Activated T-cell treated with anti-CD3 and anti-CD28 coated beads, Interleukin-2, amount 50 U/mL, for 48 hours (primary cell): ENCODE data around the gene SPA17.

ENCODE experiments used
- DNase-seq, 2 experiments: peaks; one replicate each; pipeline ENCODE4 v3.0.0-alpha.2; 2020

SPA17 gene

DNA sequence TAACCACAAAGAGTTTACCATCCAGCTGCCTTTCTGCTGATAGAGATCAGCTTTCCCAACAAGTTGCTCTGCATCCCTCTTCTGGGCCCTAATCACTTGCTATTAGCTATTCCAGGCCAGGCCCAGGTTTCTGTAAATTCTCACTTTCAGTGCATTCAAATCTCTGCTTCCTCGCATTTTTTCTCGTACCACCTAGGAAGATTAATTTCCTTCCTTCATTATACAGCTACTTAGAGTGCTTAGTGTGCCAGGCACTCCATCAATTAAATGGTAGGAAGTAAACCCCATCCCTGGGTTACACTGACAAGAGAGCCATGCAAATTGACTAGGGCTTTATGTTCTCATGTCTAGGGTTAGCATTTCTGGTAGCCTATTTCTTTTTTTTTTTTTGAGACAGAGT is 9.8 kb upstream of the SPA17 start:
- DNase-seq, result no peak

DNA sequence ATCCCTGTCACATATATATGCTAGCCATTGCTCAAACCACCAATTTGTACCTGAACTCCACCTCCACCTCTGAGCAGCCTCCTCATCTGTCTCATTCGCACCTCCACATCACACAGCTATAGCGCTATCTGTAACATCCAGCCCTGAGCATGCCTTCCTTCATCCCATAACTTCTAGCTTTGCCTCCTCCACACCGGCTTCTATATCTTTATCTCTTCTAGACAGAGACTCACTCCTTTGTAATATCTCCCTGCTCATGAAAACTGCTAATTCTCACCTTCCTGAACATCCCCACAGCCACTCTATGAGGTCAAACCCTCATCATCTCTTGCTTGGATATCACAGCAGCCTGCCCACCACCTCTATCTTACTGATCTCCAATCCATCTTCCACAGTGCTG is 6.1 kb upstream of the SPA17 start:
- DNase-seq, result no peak

DNA sequence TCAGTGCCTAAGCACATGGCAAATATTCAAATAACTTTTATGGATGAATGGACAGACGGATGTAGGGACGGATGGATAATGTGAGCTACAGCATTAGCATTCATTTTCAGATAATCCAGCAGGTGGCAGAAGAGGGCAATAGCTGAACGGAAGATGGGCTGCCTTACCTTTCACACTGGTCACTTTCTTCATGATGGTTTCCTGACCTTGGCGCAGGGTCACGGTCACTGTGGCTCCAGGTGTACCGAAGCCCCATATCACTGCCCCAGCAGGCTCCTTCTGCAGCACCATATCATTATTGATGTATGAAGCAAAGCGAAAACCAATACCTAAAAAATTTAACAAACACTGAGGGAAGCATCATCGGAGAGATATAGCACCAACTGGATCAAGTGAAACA is 4.5 kb upstream of the SPA17 start:
- DNase-seq, result peak; percentile 33 to 37

DNA sequence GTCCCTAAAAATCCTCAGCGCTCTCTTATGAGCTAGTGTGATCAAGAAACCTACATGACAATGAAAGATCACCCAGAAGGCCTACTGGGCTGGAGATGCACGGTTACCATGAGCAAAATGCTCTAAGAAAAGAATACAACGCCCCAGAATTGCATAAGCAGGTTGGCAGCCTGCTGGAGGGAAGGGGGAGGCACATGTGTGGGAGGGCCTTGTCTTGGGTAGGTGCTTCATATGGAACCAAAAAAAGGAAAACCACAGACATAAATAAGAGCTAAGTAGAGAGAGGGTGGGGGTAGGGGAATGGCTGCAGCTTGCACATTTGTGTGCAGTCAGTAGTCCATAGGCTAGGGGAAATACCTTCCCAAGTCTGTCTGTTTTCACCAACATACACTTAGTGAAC is 3.0 kb upstream of the SPA17 start:
- peak in 1 of 2 experiments; percentile 33 for DNase-seq

DNA sequence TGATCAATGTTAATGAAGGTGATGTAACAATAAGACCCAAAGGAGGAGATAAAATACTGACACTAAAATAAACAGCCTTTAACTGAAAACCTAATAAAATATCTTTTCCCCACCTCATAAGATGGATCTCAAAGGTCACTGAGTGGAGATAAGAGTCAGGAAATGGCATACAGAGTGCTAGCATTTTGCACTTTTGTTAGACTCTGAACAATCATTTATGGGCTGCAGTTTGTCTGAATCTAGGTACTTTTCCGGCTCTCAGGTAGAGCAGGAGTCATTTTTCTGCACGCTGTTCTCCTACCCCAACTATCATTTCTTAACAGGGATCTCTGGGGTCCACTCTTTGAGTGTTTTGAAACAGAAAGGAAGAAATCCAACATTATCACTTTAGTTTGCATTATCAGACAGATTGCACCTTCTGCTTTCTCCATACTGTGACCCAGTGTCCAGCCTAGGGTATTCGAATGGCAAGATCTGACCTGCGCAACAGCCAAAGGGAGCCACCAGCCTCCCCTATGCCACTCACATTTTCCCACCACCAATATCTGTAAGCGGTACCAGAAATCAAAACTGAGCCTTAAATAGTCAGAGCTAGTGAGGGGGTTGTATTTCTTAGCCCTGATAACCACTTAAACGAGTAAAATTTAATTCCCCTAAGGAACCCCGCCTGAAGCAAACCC is 1.0 kb upstream of the SPA17 start:
- no peak for DNase-seq

DNA sequence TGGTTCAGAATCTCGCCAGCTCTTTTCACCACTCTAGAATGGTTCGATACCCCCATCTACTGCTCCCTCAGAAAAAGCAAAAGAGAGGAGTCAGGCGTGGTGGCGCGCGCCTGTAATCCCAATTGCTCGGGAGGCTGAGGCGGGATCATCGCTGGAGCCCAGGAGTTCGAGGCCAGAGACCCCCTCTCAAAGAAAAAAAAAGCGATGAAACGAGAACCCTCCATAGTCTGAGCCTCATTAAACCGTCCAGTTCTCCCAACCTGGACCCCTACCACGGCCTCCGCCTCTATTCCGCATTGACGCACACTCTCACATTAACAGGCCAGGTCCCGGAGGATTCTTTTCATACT is 439 bp downstream of the SPA17 start:
- no peak for DNase-seq

DNA sequence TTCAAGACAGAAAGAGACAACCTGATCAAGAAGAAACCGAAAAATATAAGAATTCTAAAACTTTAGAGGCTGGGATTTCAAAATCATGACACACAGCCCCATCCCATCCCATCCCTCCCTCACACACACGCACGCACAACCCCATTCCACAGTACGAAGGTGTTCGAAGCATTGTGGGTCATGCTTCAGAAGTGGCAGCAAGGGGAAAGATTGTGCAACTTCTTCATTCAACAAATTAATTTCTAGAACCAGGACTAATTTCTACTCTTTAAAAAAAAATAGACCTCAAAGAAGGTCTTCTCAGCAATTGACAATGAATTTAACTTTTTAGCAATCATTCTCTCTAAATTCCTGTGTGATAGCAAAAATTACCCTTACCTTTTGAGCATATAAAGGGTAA is 867 bp downstream of the SPA17 start:
- DNase-seq, result no peak

DNA sequence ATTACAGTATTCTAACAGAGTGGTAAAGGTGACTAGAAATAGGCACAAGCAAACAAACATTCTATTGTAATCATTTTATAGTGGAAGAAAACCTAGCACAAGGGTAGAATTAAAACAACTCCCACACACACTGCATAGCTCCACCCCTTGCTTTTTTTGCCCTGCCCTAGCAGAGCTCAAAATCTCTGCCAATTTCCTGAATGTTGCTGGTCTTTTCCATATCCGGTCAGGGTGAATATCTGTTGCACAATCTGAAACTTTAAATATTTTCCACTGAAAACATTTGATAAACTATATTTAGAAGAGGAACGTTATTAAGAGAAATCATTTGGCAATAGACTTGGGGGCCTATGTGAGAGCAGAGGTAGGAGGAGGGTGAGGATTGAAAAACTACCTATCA is 2.7 kb downstream of the SPA17 start:
- DNase-seq, result no peak

DNA sequence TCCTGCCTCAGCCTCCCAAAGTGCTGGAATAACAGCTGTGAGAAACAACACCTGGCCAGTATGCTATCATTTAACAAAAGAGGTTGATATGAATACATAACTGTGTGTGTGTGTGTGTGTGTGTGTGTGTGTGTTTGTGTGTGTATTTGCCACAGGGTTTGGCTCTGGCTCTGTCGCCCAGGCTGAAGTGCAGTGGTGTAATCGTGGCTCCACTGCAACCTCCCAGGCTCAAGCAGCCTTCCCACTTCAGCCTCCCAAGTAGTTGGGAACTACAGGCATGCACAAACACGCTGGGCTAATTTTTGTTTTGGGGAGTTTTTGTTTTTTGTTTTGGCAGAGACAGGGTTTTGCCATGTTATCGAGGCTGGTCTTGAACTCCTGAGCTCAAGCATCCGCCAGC is 4.7 kb downstream of the SPA17 start:
- DNase-seq, result no peak

DNA sequence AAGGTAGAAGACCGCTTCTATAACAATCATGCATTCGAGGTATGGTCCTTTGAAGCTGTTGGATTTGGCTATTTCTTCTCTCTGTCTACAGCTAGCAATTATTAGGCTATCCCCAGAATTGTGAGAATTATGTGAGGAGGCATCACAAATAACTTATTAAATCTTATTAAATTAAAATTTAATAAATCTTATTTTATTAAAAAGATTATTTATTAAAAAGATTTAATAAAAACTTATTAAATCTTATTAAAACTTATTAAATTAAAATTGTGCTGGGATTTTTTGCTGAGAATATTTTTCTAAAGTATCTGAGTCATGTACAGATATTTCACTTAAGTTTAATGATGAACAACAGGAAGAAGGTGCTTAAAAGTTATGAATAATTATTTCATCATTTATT is 7.7 kb downstream of the SPA17 start:
- DNase-seq, result no peak

DNA sequence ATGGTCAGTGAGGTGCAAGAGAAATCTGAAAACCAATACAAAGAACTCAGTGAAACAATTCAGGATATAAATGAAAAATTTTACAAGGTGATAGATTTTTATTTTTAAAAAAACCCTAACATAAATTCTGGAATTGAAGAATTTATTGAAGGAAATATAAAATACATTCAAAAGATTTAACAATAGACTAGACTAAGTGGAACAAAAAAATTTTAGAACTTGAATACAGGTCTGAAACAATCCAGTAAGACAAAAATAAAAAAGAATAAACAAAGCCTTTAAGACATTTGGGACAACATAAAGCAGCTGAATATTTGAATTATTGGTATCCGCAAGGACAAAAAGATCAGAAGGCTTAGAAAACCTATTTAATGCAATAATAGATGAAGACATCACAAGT is 8.7 kb downstream of the SPA17 start:
- no peak for DNase-seq

DNA sequence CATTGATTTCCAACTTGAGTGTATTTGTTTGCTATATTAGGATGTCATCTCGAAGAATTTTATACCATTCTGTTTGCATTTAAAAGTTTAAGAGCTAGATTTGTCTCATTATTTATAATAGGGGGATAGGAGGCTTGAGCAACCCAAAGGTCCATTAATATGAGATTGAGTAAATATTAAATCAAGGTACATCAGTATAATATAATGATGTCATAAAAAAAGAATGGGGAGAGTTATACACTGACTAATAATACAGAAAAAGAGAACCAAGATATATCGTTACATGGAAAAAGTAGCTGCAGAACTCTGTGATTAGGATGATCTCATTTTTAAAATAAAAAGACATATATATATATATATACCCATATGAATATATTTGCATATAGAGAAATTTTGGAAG is 19.4 kb downstream of the SPA17 start:
- no peak for DNase-seq

DNA sequence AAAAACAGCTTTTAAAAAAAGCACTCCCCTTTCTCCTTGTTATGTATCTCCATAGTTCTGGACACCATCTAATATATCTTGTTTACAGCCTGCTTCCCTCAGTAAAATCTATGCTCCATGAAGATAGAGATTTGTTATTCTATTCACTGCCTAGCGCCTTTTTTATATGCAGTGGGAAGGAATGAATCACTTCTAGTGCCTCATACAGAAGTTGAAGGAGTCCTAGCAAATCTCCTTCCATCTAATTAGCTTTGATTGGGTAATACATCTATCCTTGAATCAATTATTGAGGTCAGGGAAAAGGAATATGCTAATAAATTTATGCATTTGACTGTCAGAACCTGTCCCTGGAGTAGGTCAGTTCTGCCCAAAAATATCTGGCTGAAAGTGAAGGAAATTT is 25.8 kb downstream of the SPA17 start:
- no peak for DNase-seq

DNA sequence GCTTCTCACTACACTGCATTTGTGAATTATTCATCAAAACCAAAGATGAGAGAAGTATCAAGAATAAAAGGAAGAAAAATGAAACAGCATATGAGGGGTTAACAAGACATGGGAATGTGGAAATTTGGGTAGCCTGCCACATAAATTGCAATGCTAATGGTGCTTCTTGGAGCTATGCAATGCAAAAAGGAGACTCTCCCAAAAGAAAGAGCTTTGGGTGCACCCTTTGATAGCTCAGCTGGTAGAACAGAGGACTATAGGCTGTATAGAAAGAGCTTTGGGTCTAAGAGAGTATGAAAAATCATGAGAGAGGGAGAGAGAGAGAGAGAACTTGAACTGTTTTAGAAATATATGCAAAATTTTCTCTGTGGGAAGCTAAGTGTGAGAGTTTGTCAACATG is 26.3 kb downstream of the SPA17 start:
- no peak for DNase-seq

DNA sequence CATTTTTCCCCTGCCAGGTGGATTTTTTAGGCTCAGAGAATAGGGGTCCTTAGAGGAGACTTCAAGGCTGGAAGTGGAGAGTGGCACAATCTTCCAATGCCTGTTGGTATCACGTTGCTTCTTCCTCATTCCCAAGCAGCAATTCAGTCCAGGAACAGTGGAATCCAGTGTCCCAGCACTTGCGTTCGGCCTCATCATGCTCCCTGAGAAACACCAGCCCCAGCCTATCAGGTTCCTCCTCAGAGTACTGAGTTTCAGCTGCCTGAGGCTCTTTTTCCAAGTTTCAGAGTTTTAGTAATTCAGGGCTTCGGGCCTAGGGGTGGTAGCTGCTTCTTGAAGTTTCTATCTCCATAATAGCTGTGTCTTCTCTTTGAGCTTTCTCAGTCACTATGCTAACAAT is 34.1 kb downstream of the SPA17 start:
- DNase-seq, result no peak

DNA sequence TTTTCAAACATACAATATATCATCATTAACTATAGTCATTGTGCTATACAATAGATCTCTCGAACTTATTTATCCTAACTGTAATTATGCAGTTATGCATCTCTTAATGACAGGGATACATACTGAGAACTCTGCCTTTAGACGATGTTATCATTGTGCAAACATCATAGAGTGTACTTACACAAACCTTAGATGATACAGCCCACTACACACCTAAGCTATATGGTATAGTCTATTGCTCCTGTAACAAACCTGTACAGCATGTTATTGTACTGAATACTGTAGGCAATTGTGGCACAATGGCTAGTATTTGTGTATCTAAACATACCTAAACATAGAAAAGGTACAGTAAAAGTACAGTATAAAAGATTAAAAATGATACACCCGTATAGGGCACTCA is 38.7 kb downstream of the SPA17 start:
- DNase-seq, result no peak

DNA sequence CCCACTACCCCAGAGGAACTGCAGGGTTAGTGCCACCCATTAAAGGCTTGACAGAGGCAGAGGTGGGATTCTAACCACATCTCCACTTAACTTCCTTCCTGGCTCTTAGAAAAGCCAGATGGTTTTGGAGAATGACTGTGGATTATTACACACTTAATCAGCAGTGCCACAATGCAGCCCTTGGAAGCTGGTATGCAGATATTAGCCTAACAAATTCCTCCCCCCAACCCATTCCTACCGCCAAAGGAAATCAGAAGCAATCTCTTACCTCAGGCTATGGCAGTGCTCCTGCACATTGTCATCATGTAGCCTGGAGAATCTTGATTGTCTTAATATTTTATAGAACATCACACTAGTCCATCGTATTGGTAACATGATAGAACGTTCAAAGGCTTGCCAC is 42.9 kb downstream of the SPA17 start:
- DNase-seq, result no peak

DNA sequence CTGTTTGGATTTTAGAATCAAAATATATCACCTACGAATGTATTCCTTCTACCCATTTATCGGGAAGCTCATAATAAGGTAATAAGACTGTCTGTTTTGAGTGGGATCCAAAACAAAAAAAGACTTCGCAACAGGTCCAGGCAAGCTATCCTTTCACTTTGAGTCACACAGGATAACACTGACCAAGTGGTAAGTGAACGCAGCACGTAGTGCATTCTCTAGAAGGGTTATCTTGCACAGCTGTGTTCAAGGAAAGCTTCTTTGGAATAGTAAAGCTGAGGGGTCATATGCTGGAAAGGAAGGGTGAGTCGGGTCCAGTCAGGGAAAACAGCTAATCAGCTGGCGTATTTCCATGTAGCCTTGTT is 43.7 kb downstream of the SPA17 start:
- DNase-seq, result no peak

DNA sequence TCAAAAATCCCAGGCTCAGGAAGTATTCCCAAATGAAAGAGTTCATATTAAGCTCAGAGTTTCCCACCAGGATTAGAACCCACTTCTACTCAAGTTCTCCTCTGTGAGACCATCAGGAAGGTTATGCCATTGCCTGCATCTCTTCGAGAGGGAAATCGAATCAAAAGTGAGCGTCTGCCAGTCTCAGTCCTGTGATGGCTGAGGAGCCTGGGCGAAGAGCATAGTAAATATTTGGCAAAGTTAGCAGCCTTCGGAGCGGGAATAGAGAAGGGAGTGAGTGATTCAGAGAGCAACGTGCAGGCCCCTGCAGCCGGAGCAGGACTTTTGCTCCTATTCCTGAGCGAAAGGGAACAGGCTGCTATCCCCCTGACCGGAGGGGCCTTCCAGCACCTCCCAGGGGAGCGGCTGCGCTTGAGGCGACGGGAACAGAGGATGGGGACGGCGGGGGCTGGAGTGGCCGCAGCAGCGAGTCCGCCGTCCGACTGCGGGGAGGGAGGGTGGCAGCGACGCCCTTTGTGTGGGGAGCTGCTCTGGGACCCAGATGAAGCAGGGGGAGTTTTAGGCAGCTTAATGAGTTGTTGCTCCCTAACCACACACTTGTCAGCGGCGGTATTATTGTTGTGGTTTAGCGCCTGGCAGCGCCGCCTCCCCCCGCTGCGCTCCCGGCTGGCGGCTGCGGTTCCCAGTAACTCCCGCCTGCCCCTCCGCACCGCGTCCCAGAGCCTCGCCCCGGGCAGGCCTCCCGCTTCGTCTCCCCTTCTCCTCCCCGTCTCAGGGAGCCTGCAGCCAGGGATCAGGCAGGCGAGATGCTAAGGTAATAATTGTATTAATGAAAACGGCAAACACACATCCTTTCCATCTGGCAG is 44.3 kb downstream of the SPA17 start:
- peak in 1 of 2 experiments; percentile 30 for DNase-seq

DNA sequence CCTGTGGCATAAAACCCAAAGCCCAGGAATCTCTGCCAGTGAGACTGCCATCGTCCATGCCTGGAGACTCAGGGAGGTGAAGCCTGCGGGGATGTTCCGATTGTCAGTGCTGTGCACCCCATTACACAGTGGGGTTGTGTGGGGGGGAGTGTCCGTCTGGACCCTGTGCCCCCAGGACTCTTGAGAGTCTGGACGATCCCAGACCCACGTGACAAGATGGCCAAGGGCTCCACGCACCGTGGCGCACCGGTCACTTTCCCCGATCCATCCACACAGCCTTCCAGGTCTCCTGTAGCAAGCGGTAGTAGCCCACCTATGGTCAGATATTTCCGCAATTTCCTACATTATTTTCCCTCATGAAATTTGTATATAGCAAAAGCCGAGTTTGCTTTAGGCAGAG is 45.1 kb downstream of the SPA17 start:
- no peak for DNase-seq

DNA sequence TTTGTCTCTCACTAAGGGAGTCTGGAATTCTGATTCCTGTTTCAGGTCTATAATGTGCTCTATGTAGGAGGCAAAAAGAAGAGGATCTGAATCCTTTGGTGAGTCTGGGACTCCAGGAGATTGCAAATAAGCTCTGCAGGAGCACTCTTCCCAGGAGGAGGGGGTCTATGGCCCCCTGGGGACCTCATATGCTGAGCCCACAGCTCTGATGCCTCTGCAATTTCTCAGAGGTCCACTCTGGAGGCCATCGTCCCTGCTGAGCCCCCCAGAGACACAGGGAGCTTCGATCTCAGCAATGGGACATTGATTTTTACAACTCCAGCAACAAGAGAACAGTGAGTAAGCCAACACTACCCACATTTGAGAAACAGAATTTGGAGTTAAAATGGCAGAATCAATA is 45.8 kb downstream of the SPA17 start:
- DNase-seq, result no peak

DNA sequence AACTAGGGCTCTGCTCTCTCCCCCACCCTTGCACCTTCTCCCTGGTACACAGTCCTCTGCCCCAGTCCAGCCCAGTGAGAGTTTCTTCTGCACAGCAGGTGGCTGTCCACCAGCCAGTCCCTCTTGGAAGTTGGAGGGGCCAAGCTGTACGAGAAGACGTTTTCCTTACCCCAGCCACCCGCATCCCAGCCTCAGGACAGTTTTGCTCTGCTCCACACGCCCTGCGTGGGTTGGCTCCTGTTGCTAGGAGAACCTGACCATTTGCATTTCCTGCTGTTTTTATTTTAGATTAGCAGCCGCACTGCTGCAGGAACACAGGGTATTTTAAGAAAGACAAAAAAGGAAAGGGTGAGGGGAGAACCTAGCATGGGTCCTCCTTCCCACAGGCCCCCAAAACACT is 48.5 kb downstream of the SPA17 start:
- no peak for DNase-seq

DNA sequence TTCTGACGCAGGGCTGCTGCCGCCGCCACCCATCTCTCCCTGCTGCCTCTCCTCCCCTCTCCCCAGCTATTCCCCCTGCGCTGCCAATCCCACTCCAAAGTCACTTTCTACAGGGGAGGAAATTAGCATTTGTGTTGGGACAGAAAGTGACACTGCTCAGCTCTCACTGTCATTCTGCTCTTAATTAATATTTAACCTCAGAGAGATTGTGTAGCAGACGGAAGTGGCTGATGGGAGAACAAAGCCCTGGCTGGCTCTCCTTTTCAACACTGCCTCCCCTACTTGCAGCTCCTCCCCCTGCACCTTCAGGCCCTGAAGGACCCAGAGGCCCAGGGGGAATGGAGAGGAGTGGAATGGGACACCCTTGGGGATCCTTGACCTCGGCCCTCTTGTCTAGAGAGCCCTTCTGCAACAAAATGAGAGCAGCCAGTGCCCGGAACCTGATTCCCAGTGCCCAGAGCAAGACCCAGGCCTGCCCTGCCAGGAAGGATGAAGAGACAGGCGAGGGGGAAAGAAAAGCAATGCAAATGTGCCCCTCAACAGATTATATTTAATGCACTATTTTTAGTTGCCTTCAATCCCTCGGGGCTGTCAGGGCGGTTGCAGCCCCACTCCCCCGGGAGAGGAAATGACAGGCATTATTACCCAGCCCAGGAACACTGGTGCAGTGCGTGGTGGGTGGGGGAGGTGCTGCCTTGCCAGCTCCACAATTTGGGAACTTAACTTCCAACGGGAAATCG is 51.4 kb downstream of the SPA17 start:
- DNase-seq, result no peak

DNA sequence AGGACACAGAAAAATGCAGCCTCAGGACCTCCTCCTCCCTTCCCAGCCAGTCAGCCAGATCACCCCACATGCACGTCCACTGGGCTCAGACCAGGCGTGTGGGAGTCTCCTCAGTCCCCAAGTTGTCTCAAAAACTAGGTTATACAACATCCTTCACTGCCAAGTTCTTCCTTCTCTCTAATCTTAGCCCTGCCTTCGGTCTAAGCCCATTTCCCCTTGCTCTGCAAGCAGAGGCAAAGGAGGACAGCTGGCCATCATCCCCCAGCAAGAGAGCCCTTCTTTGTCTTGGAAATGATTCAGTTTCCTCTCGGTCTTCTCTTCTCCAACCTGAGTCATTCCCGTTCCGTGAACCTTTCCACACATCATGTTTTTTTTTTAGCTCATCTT is 52.0 kb downstream of the SPA17 start:
- no peak for DNase-seq
